Astrocyte (in vitro differentiated cells and primary cell): ENCODE results near the gene SIVA1.

ENCODE experiments used
- EZH2 ChIP-seq: IDR thresholded peaks from 2 replicates; pipeline ENCODE4 v1.6.1; 2012; ENCODE audit warnings: mild to moderate bottlenecking, low read length, inconsistent platforms; ENCODE audit not compliant: insufficient read depth
- TF ChIP-seq, protein P1 (sequence below): IDR thresholded peaks from 2 replicates; pipeline ENCODE4 v1.5.1; 2011; ENCODE audit warnings: low read depth, mild to moderate bottlenecking, inconsistent platforms, low read length, moderate library complexity; ENCODE audit not compliant: insufficient read depth

- TF ChIP-seq, protein P1, sequence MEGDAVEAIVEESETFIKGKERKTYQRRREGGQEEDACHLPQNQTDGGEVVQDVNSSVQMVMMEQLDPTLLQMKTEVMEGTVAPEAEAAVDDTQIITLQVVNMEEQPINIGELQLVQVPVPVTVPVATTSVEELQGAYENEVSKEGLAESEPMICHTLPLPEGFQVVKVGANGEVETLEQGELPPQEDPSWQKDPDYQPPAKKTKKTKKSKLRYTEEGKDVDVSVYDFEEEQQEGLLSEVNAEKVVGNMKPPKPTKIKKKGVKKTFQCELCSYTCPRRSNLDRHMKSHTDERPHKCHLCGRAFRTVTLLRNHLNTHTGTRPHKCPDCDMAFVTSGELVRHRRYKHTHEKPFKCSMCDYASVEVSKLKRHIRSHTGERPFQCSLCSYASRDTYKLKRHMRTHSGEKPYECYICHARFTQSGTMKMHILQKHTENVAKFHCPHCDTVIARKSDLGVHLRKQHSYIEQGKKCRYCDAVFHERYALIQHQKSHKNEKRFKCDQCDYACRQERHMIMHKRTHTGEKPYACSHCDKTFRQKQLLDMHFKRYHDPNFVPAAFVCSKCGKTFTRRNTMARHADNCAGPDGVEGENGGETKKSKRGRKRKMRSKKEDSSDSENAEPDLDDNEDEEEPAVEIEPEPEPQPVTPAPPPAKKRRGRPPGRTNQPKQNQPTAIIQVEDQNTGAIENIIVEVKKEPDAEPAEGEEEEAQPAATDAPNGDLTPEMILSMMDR, result no peak
- no peak for TF ChIP-seq EZH2
Measured at GRCh38 chr14:104714066-104714465, 38.9 kb upstream of the SIVA1 start.
